ENCODE data around the gene EIF6. TPM values are rescaled to one million over a fixed set of nuclear protein-coding genes. Genes with fewer than 3 reads are reported as not detected.
"Not testable (repeated sequence)": the region's sequence is repeated elsewhere in the genome, so short reads cannot be mapped to it uniquely, and the experiment has no call there.

EIF6 gene
- total and polyA plus RNA-seq, 10 donors = 50.5 to 121 (median 68.0) TPM

GRCh38 chr20:35263532-35264341, 20.8 kb downstream of the EIF6 start:
- H3K27ac ChIP-seq = no peak overlapping the region
- DNase-seq = no peak
- no peaks in the 10 kb centered on the region for H3K9me3 ChIP-seq
- peaks cover 0 to 92% (median 28%) of the 10 kb centered on the region in 6 donors for H3K36me3 ChIP-seq
- no peak overlapping the region for H3K4me3 ChIP-seq
- TF ChIP-seq POLR2AphosphoS5 (IDR thresholded peaks at IDR 0.05) (peak in 1 of 3 donors; percentile 6), CTCF (IDR thresholded peaks at IDR 0.05 in 8 of 11, conservative IDR thresholded peaks at IDR 0.05 in 3 of 11) (no peak), POLR2A (IDR thresholded peaks at IDR 0.05) (no peak)
- H3K4me1 ChIP-seq = no peaks in the 10 kb centered on the region
- no peaks in the 10 kb centered on the region for H3K27me3 ChIP-seq (replicated peaks in 1 of 7)
- intact Hi-C loops (cut with DNase I; ENCODE audit: low total_unique reads) = no loop called here
- WGBS, 5 donors = 79 to 93% (median 88%) methylated on average over 16 to 17 of the region's 17 CpGs

- H3K27ac ChIP-seq; DNase-seq; intact Hi-C loops (cut with DNase I; ENCODE audit: low total_unique reads): not testable (repeated sequence)
Observed at GRCh38 chr20:35262731-35263531, 21.6 kb downstream of the EIF6 start.

GRCh38 chr20:35262321-35262720, 22.3 kb downstream of the EIF6 start:
- H3K27ac ChIP-seq; H3K27me3 ChIP-seq (replicated peaks in 1 of 7); H3K4me3 ChIP-seq; intact Hi-C loops (cut with DNase I; ENCODE audit: low total_unique reads); DNase-seq; H3K9me3 ChIP-seq; H3K4me1 ChIP-seq: not testable (repeated sequence)
- H3K36me3 ChIP-seq = peaks cover 0 to 87% (median 16%) of the 10 kb centered on the region in 6 donors
- 69 to 83% (median 75%) methylated on average over 7 to 8 of the region's 10 CpGs for WGBS, 5 donors

More at GRCh38 chr20:35262731-35263531, 21.6 kb downstream of the EIF6 start:
- H3K36me3 ChIP-seq = peaks cover 0 to 88% (median 22%) of the 10 kb centered on the region in 6 donors
- not testable (repeated sequence) for H3K4me3 ChIP-seq; H3K27me3 ChIP-seq (replicated peaks in 1 of 7); H3K9me3 ChIP-seq; H3K4me1 ChIP-seq
- 85 to 97% (median 93%) methylated on average over 5 of the region's 8 CpGs for WGBS, 5 donors

- no peak for DNase-seq
- Histone ChIP-seq H3K4me3 (no peak overlapping the region), H3K36me3 (peaks cover 0 to 77% (median 6%) of the 10 kb centered on the region in 6 donors), H3K4me1 (no peaks in the 10 kb centered on the region), H3K27me3 (replicated peaks in 1 of 7) (no peaks in the 10 kb centered on the region), H3K27ac (no peak overlapping the region), H3K9me3 (no peaks in the 10 kb centered on the region)
- WGBS, 5 donors = 80 to 94% (median 90%) methylated on average over 1 to 6 of the region's 6 CpGs
- intact Hi-C loops (cut with DNase I; ENCODE audit: low total_unique reads) = no loop called here
- TF ChIP-seq POLR2A (IDR thresholded peaks at IDR 0.05) (no peak), CTCF (IDR thresholded peaks at IDR 0.05 in 8 of 11, conservative IDR thresholded peaks at IDR 0.05 in 3 of 11) (no peak), POLR2AphosphoS5 (IDR thresholded peaks at IDR 0.05) (no peak)
Observed at GRCh38 chr20:35260426-35260825, 24.1 kb downstream of the EIF6 start.
